OCI-M2 (cell line): ENCODE measurements around the gene GP2.

ENCODE experiments used
- DNase-seq: peaks from one replicate; lab custom pipeline; 2025; ENCODE audit not compliant: unreplicated experiment; lab: John Stamatoyannopoulos, UW

The GP2 gene

GRCh38 chr16:20307791-20308190 lies 19.5 kb downstream of the GP2 start:
- DNase-seq = no peak

DNA sequence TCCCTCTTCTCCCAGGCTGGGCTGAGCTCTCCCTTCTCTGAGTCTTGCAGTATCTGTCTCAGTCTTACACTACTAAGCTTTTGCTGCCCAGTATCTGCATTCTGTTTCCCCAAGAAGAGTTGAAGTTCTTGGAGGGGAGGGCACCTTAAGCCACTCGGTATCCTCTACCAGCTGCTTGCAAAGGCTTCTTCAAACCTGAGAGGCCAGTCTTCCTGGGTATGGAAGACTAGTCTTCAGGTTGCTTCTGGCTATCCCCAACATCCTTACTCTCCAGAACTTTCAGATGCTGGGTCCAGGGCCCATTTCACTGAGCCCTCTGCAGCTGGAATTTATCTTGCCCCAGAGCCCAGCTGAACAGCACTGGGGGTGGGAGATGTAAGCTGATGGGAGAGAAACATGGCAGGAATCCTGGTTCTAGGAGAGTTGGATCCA lies 20.1 kb downstream of the GP2 start:
- DNase-seq = no peak

DNA sequence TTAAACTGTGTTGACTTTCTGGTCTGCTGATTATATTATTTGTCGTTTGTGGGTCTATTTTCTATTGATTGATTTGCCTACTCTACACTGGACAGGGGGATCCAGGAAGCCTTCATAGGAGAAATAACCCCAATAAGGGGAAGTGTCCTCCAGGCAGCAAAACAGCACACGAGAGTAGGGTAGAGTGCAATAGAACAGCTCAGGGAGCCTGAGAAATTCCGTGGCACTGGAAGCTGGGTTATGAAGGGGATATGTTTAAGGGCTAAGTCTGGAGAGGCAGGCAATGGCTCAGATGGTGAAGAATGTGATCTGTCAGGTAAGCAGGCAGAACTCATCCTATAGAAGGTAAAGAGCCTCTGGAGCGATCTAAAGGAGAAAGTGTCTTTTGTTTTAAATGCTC lies 20.9 kb downstream of the GP2 start:
- no peak for DNase-seq

DNA sequence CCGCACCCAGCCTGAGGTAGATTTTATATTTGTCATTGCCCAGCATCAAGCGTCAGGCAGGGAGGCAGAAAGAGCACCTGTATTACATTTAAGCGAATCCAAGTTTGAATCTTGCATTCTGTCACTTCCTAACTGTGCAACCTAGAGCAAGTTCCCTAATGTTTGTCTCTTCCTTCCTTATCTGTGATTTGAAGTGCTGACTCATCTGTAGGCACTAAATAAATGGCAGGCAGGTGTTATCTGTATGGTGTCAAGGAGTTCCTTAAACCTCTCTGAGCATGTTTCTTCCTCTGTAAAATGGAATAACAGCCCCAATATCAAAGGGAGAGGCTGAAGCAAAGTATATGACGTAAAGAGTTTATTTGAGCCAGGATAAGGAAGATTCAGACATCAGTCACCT lies 24.3 kb downstream of the GP2 start:
- no peak for DNase-seq

- no peak for DNase-seq
Observed at GRCh38 chr16:20302389-20302788, 24.9 kb downstream of the GP2 start.

- no peak for DNase-seq
Observed at GRCh38 chr16:20301840-20302239, 25.5 kb downstream of the GP2 start.

GRCh38 chr16:20300312-20301097 lies 26.8 kb downstream of the GP2 start:
- DNase-seq = no peak

DNA sequence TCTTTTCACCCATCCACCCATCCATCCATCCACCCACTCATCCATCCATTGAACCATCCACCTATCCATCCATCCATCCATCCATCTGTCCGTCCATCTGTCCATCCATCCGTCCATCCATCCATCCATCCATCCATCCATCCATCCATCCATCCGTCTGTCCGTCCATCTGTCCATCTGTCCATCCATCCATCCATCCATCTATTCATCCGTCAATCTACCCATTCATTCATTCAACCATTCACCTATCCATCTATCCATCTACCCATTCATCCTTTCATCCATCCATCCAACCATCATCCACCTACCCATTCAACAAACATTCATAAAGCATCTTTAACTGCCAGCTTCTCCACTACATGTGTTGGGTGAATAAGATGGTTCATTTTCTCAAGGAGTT lies 28.9 kb downstream of the GP2 start:
- DNase-seq = no peak

GRCh38 chr16:20291208-20292206 lies 35.8 kb downstream of the GP2 start:
- no peak for DNase-seq

DNA sequence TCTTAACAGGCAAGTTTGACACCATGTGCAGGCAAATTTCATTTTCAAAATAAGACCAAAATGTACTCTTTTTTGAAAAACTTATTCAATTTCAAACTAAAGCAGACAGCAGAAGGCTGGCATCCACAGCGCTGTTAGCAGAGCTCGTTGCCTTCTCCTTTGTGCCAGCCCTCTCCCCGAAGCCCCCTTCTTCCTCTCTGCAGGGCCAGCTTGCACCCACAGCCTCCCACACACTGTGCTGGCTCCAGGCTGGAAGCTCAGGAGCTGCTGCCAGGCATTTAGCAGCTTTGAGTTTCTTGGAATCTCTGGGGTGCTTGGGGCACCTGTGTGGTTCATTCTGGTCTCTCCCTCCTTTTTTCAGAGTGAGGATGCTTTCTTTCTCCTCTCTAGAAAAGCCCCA lies 37.7 kb downstream of the GP2 start:
- DNase-seq = no peak

GRCh38 chr16:20285993-20286499 lies 41.3 kb downstream of the GP2 start:
- no peak for DNase-seq

GRCh38 chr16:20280259-20280658 lies 47.1 kb downstream of the GP2 start:
- DNase-seq = no peak

DNA sequence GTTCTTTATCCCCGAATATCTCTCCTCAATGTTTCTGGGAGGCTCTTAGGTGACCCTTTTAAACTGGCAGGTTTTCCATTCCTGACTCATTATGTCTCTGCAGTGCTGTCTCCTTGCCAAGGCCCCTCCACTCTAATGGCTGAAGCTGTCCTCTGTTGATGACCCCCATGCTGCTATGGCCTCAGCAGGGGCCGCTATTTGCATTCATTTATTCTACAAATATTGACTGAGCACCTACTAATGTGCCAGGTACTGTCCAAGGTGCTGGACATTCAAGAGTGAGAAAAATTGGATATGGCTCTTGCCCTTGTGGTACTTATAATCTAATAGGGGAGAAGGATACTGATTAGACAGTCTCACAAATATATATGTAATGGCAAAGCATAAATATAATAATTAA lies 55.4 kb downstream of the GP2 start:
- DNase-seq = no peak

GRCh38 chr16:20268409-20268808 lies 58.9 kb downstream of the GP2 start:
- DNase-seq = no peak

- no peak for DNase-seq
Observed at GRCh38 chr16:20265019-20265418, 62.3 kb downstream of the GP2 start.

DNA sequence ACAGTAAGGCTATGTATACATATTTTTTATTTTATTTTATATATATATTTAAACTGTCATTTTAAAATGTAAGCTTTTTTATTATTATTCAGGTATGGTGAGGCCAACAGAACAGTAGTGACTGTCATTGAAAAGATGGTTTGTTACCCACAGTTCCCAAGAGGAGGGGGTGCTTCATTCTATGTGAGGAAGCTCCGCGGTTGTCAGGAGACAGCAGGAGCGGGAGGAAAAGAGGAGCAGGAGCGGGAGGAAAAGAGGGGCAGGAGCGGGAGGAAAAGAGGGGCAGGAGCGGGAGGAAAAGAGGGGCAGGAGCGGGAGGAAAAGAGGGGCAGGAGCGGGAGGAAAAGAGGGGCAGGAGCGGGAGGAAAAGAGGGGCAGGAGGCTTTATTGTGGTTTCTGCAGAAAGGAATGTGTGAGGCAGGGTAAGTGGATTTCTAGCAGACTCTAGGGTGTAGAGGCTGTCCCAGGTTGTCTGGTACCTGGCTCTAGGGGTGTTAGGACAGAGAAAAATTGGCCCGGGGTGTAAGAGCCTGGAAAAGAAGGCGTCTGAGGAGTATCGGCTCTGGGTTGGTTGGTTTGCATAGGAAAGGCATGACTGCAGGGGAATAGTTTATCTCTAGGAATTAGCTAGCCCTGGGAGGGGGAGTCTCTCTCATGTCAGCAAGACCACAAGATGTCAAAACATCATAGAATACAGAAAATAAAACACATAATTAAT lies 64.0 kb downstream of the GP2 start:
- no peak for DNase-seq

DNA sequence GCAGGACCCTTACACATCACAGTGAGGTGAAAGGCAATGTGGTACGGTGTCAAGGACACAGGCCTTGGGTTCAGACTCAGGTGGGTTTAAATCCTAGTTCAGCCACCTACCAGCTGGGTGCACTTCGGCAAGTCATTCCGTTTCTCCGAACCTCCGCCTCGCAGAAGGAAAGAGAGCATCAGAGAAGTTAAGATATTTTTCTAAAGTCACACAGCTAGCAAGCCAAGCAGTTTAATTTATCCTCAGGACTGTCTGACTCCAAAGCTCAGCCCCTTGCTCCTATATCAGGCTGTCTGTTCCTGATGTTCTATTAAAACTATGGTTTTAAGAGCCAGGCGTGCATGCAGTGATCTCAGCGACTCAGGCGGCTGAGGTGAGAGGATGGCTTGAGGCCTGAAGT lies 65.1 kb downstream of the GP2 start:
- DNase-seq = no peak

DNA sequence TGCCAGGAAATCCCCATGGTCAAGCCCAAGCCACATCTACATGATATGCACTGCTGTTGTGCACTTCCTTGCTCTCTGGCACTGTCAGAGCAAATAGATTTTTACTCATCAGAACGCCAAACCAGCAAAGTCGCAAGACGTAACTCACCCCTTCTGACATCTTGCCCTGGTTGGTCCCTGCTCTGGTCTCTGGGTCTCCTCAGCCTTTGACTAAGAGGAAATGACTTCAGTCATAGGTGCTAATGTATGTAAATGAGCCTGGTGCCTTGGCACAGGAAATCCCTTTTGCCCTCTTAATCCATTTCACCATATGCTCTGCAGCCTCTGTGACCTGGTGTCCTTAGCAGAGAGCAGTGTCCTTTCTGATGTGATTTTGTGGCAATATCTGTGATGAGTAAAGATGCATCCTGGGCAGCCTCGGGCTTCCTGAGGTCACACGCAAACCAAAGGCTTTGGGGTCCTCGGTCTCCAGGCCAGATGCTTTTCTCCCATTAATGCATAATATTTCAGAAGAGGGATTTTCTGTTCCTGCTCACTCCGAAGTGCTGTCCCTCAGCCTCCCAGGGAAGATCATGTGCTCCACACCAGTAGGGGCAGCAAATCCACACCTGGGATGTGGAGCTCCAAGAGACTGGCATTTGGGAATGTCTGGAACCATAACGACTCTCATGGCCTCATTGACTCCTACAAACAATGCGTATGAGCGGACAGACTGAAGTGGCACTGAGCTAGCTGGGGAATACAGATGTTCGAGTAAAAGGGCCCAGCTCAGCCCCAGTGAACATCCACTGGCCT lies 66.9 kb downstream of the GP2 start:
- no peak for DNase-seq
